OCI-LY7 (cell line): ENCODE results near the gene KCND3. TPM values are rescaled to one million over a fixed set of nuclear protein-coding genes. Genes with fewer than 3 reads are reported as not detected.

Experiments used
- BruUV-seq: library from RNA; stranded (reverse); fragments of 400-500 nt; replicated peaks from 2 replicates; lab custom pipeline; 2021; lab: Mats Ljungman, UMichigan
- CTCF ChIA-PET: fragments of 300-600 bp; sonication (Branson Sonifier 250); formaldehyde crosslinking; loops from one replicate; lab custom pipeline; 2022; ENCODE audit warnings: antibody characterized with exemption; ENCODE audit not compliant: unreplicated experiment; lab: Charles Lee
- POLR2A ChIA-PET: fragments of 300-600 bp; sonication (Branson Sonifier 250); formaldehyde crosslinking; loops from one replicate; lab custom pipeline; 2022; ENCODE audit warnings: antibody characterized with exemption; lab: Charles Lee
- DNase-seq: peaks from one replicate; pipeline ENCODE4 v3.0.0-alpha.2; 2015; ENCODE audit warnings: low spot score
- H2AFZ ChIP-seq: fragments of 200-600 bp; sonication (generic), shearing (Covaris generic); 2 replicates; pipeline ENCODE4 v1.6.1; 2014; ENCODE audit warnings: mild to moderate bottlenecking, antibody characterized with exemption, low read length, moderate library complexity
- H3K27ac ChIP-seq: fragments of 200-600 bp; sonication (generic); 2 replicates; pipeline ENCODE4 v1.5.1; 2014; ENCODE audit warnings: mixed run types, low read depth, mild to moderate bottlenecking, moderate library complexity, low read length, inconsistent platforms; ENCODE audit not compliant: poor library complexity, severe bottlenecking
- H3K36me3 ChIP-seq: fragments of 200-600 bp; sonication (generic); 2 replicates; pipeline ENCODE4 v1.6.1; 2014; ENCODE audit warnings: mild to moderate bottlenecking, antibody characterized with exemption, low read length, moderate library complexity, mixed read lengths; ENCODE audit not compliant: insufficient read depth
- H3K4me1 ChIP-seq: fragments of 200-600 bp; sonication (generic); 2 replicates; pipeline ENCODE4 v1.5.1; 2014; ENCODE audit warnings: mild to moderate bottlenecking, low read length; ENCODE audit not compliant: insufficient read depth, poor library complexity, severe bottlenecking
- H3K4me2 ChIP-seq: fragments of 200-600 bp; sonication (generic); 2 replicates; pipeline ENCODE4 v1.6.1; 2014; ENCODE audit warnings: mild to moderate bottlenecking, low read length
- H3K4me3 ChIP-seq: fragments of 200-600 bp; sonication (generic); 2 replicates; pipeline ENCODE4 v1.5.1; 2014; ENCODE audit warnings: mild to moderate bottlenecking, low read depth, low read length; ENCODE audit not compliant: poor library complexity, severe bottlenecking
- H3K79me2 ChIP-seq: fragments of 200-600 bp; sonication (generic); 2 replicates; pipeline ENCODE4 v1.6.1; 2016; ENCODE audit warnings: low read depth, mild to moderate bottlenecking, low read length, moderate library complexity, mixed read lengths; ENCODE audit not compliant: insufficient read depth
- H3K9me2 ChIP-seq: fragments of 200-600 bp; sonication (generic); 2 replicates; pipeline ENCODE4 v1.6.1; 2016; ENCODE audit warnings: mild to moderate bottlenecking, low read length, mixed read lengths; ENCODE audit not compliant: insufficient read depth
- H3K9me3 ChIP-seq: fragments of 200-600 bp; sonication (generic); 2 replicates; pipeline ENCODE4 v1.6.1; 2014; ENCODE audit warnings: mild to moderate bottlenecking, mixed run types, low read length, mixed read lengths
- H4K20me1 ChIP-seq: fragments of 200-600 bp; sonication (generic); 2 replicates; pipeline ENCODE4 v1.6.1; 2014; ENCODE audit warnings: mild to moderate bottlenecking, antibody characterized with exemption, low read length, moderate library complexity, mixed read lengths; ENCODE audit not compliant: insufficient read depth
- EZH2phosphoT487 ChIP-seq: fragments of 200-600 bp; sonication (generic); IDR thresholded peaks from 2 replicates; pipeline ENCODE4 v1.6.1; 2018; ENCODE audit warnings: low read depth, borderline replicate concordance, mild to moderate bottlenecking, mixed run types, antibody characterized with exemption, low read length, moderate library complexity, mixed read lengths
- intact Hi-C: fragments of 100-400 bp; cut with micrococcal nuclease; formaldehyde crosslinking; loops from one replicate; pipeline ENCODE4 v1.10.0; 2022; ENCODE audit not compliant: unreplicated experiment
- total RNA-seq, 2 experiments: library from RNA; depleted of rRNA in 1 of 2; stranded (reverse); fragments of >200 nt in 1 of 2; shearing (Covaris generic) in 1 of 2; gene quantifications; 2 replicates each; pipeline ENCODE4 v1.2.3, GENCODE V29; 2014 to 2022
- TF ChIP-seq, protein P1 (sequence below): fragments of 200-600 bp; sonication (generic); conservative IDR thresholded peaks from 2 replicates; pipeline ENCODE4 v1.5.1; 2014; ENCODE audit warnings: mild to moderate bottlenecking, antibody characterized with exemption, low read length, moderate library complexity, mixed read lengths

KCND3 gene
- total RNA-seq, 2 experiments from 2014 or later = not detected

- intact Hi-C loops = no loop called here
- no TSS peak for BruUV-seq
- H3K27ac ChIP-seq = no peak overlapping the region
- DNase-seq = no peak
- TF ChIP-seq, protein P1, sequence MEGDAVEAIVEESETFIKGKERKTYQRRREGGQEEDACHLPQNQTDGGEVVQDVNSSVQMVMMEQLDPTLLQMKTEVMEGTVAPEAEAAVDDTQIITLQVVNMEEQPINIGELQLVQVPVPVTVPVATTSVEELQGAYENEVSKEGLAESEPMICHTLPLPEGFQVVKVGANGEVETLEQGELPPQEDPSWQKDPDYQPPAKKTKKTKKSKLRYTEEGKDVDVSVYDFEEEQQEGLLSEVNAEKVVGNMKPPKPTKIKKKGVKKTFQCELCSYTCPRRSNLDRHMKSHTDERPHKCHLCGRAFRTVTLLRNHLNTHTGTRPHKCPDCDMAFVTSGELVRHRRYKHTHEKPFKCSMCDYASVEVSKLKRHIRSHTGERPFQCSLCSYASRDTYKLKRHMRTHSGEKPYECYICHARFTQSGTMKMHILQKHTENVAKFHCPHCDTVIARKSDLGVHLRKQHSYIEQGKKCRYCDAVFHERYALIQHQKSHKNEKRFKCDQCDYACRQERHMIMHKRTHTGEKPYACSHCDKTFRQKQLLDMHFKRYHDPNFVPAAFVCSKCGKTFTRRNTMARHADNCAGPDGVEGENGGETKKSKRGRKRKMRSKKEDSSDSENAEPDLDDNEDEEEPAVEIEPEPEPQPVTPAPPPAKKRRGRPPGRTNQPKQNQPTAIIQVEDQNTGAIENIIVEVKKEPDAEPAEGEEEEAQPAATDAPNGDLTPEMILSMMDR = no peak
- TF ChIP-seq EZH2phosphoT487 = no peak
- POLR2A ChIA-PET = interaction anchor here (0.6 kb wide), 1 partner anchor 734 kb away, joined by 3 read pairs; no protein-coding TSS in a partner anchor
- no peak overlapping the region for H3K4me3 ChIP-seq
- CTCF ChIA-PET = no interaction called here
- H2AFZ ChIP-seq = no peak overlapping the region
- no peaks in the 10 kb centered on the region for H3K4me1 ChIP-seq
- H3K36me3 ChIP-seq = no peaks in the 10 kb centered on the region
- no peaks in the 10 kb centered on the region for H3K9me2 ChIP-seq
- H3K4me2 ChIP-seq = no peak overlapping the region
- no peaks in the 10 kb centered on the region for H4K20me1 ChIP-seq
- no peaks in the 10 kb centered on the region for H3K79me2 ChIP-seq
- no peaks in the 10 kb centered on the region for H3K9me3 ChIP-seq
Measured at GRCh38 chr1:111882559-111882958, 106.9 kb downstream of the KCND3 start.

- Histone ChIP-seq H2AFZ (no peak overlapping the region), H3K27ac (no peak overlapping the region), H3K9me2 (no peaks in the 10 kb centered on the region), H3K4me1 (no peaks in the 10 kb centered on the region), H3K36me3 (no peaks in the 10 kb centered on the region), H3K79me2 (no peaks in the 10 kb centered on the region), H3K4me2 (no peak overlapping the region), H3K4me3 (no peak overlapping the region), H4K20me1 (no peaks in the 10 kb centered on the region), H3K9me3 (no peaks in the 10 kb centered on the region)
- intact Hi-C loops = no loop called here
- POLR2A ChIA-PET = no interaction called here
- no peak for TF ChIP-seq EZH2phosphoT487
- TF ChIP-seq, protein P1 = no peak
- CTCF ChIA-PET = no interaction called here
- DNase-seq = no peak
- BruUV-seq = no TSS peak
Measured at GRCh38 chr1:111880881-111881837, 108.3 kb downstream of the KCND3 start.

DNA sequence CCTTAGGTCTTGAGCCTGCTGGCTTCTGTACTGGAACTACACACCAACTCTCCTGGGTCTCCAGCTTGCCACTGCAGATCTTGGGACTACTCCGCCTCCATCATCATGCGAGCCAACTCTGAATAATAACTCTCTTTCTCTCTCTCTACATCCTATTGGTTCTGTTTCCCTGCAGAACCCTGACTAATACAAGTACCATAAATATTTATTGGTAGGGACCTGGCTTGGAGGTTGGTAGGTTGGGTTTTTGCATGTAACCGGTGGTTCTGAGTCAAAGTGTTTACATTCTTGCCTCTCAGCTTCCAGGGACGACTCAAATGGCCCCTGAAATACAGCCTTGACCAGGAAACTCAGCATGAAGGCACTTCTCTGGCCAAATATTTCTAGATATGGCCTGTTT is 110.4 kb downstream of the KCND3 start:
- H3K9me2 ChIP-seq = no peaks in the 10 kb centered on the region
- no peaks in the 10 kb centered on the region for H4K20me1 ChIP-seq
- no peaks in the 10 kb centered on the region for H3K4me1 ChIP-seq
- POLR2A ChIA-PET = no interaction called here
- H2AFZ ChIP-seq = no peak overlapping the region
- no peak overlapping the region for H3K4me2 ChIP-seq
- intact Hi-C loops = no loop called here
- no peaks in the 10 kb centered on the region for H3K9me3 ChIP-seq
- no peak for TF ChIP-seq EZH2phosphoT487
- TF ChIP-seq, protein P1 = no peak
- CTCF ChIA-PET = no interaction called here
- no peaks in the 10 kb centered on the region for H3K79me2 ChIP-seq
- no peak overlapping the region for H3K27ac ChIP-seq
- DNase-seq = no peak
- H3K4me3 ChIP-seq = no peak overlapping the region
- H3K36me3 ChIP-seq = no peaks in the 10 kb centered on the region
- BruUV-seq = no TSS peak
